ENCODE measurements around the gene CHRND.

Gene CHRND

GRCh38 chr2:232491139-232491780, 34.7 kb upstream of the CHRND start:
- Histone ChIP-seq H3K4me1 (ENCODE audit: control insufficient read depth, insufficient read depth, low read length) (no peaks in the 10 kb centered on the region), H3K27ac (ENCODE audit: extremely low read depth, low read depth, low read length) (no peak overlapping the region), H3K36me3 (ENCODE audit: control insufficient read depth in 2 of 2, insufficient read depth in 1 of 2, low read length in 2 of 2) (no peaks in the 10 kb centered on the region), H3K4me3 (ENCODE audit: low read depth, low read length) (no peak overlapping the region), H3K9me3 (ENCODE audit: control insufficient read depth, insufficient read depth, low read depth, low read length) (no peaks in the 10 kb centered on the region)
- no peak for TF ChIP-seq GFI1B (tag by site-specific recombination; IDR thresholded peaks at IDR 0.05)
- TF ChIP-seq SP2 (tag by site-specific recombination; IDR thresholded peaks at IDR 0.05) = no peak
- TF ChIP-seq ZNF211 (tag by site-specific recombination; IDR thresholded peaks at IDR 0.05; ENCODE audit: low read depth) = no peak
- POLR2A ChIA-PET = no interaction called here
- CTCF ChIA-PET = interaction anchor here (1.3 kb wide), 1 partner anchor 47 kb away, joined by 3 read pairs; no protein-coding TSS in a partner anchor

GRCh38 chr2:232492236-232492848, 33.6 kb upstream of the CHRND start:
- Histone ChIP-seq H3K4me3 (ENCODE audit: low read depth, low read length) (no peak overlapping the region), H3K27ac (ENCODE audit: extremely low read depth, low read depth, low read length) (no peak overlapping the region), H3K36me3 (ENCODE audit: control insufficient read depth in 2 of 2, insufficient read depth in 1 of 2, low read length in 2 of 2) (no peaks in the 10 kb centered on the region), H3K4me1 (ENCODE audit: control insufficient read depth, insufficient read depth, low read length) (no peaks in the 10 kb centered on the region), H3K9me3 (ENCODE audit: control insufficient read depth, insufficient read depth, low read depth, low read length) (no peaks in the 10 kb centered on the region)
- CTCF ChIA-PET = interaction anchor here (0.6 kb wide), 1 partner anchor 956 kb away, joined by 3 read pairs; no protein-coding TSS in a partner anchor
- 0 out of 2 replicates have a peak, but pooled peaks have one; percentile 32 for TF ChIP-seq ZFHX2 (tag by site-specific recombination; conservative IDR thresholded peaks at IDR 0.05)
- 0 out of 2 replicates have a peak, but pooled peaks have one; percentile 34 for TF ChIP-seq EGR2 (tag by site-specific recombination; IDR thresholded peaks at IDR 0.05; ENCODE audit: low read depth)
- TF ChIP-seq ZNF830 (tag by site-specific recombination; IDR thresholded peaks at IDR 0.05; ENCODE audit: low read depth) = no peak
- POLR2A ChIA-PET = no interaction called here

- H3K4me3 ChIP-seq (ENCODE audit: low read depth, low read length) = no peak overlapping the region
- H3K4me1 ChIP-seq (ENCODE audit: control insufficient read depth, insufficient read depth, low read length) = no peaks in the 10 kb centered on the region
- H3K27ac ChIP-seq (ENCODE audit: extremely low read depth, low read depth, low read length) = no peak overlapping the region
- TF ChIP-seq ZNF610 (tag by site-specific recombination; IDR thresholded peaks at IDR 0.05; ENCODE audit: borderline replicate concordance) (no peak), ZNF521 (tag by site-specific recombination; IDR thresholded peaks at IDR 0.05) (no peak), ZNF155 (tag by site-specific recombination; IDR thresholded peaks at IDR 0.05) (no peak), FEZF1 (tag by site-specific recombination; IDR thresholded peaks at IDR 0.05) (no peak), ZNF791 (tag by site-specific recombination; IDR thresholded peaks at IDR 0.05) (no peak), ZNF214 (tag by site-specific recombination; IDR thresholded peaks at IDR 0.05; ENCODE audit: borderline replicate concordance) (no peak), ZNF488 (tag by site-specific recombination; IDR thresholded peaks at IDR 0.05) (no peak)
- TF ChIP-seq, protein P1, sequence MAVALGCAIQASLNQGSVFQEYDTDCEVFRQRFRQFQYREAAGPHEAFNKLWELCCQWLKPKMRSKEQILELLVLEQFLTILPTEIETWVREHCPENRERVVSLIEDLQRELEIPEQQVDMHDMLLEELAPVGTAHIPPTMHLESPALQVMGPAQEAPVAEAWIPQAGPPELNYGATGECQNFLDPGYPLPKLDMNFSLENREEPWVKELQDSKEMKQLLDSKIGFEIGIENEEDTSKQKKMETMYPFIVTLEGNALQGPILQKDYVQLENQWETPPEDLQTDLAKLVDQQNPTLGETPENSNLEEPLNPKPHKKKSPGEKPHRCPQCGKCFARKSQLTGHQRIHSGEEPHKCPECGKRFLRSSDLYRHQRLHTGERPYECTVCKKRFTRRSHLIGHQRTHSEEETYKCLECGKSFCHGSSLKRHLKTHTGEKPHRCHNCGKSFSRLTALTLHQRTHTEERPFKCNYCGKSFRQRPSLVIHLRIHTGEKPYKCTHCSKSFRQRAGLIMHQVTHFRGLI (tag by site-specific recombination; IDR thresholded peaks at IDR 0.05) = no peak
- no peaks in the 10 kb centered on the region for H3K9me3 ChIP-seq (ENCODE audit: control insufficient read depth, insufficient read depth, low read depth, low read length)
- no peaks in the 10 kb centered on the region for H3K36me3 ChIP-seq (ENCODE audit: control insufficient read depth in 2 of 2, insufficient read depth in 1 of 2, low read length in 2 of 2)
- POLR2A ChIA-PET = no interaction called here
- CTCF ChIA-PET = interaction anchor here (0.6 kb wide), 1 partner anchor 955 kb away, joined by 3 read pairs; no protein-coding TSS in a partner anchor
Observed at GRCh38 chr2:232492963-232493700, 32.8 kb upstream of the CHRND start.
